Prostate gland (tissue), 2 donors: Measurements from ENCODE around the gene GMPPA. TPM values are rescaled to one million over a fixed set of nuclear protein-coding genes. Genes with fewer than 3 reads are reported as not detected.

Source experiments
- DNase-seq: peaks from one replicate; pipeline ENCODE4 v3.0.0-alpha.2; 2019; ENCODE audit warnings: low spot score
- H3K27ac ChIP-seq, 2 donors: fragments of 200-600 bp; sonication (generic); 2 replicates each; pipeline ENCODE4 v1.5.1; 2017 to 2019
- H3K27me3 ChIP-seq: fragments of 200-600 bp; sonication (generic); replicated peaks from 2 replicates; pipeline ENCODE4 v1.5.1; 2019; ENCODE audit not compliant: insufficient read depth
- H3K36me3 ChIP-seq, 2 donors: fragments of 200-600 bp; sonication (generic); 1 replicate in 1 of 2; 2 replicates in 1 of 2; pipeline versions ENCODE4 v1.5.1 to v1.8.1; 2017 to 2019
- H3K4me1 ChIP-seq: fragments of 200-600 bp; sonication (generic); replicated peaks from 2 replicates; pipeline ENCODE4 v1.5.1; 2019
- H3K4me3 ChIP-seq, 2 donors: fragments of 200-600 bp; sonication (generic); 2 replicates each; pipeline ENCODE4 v1.5.1; 2017 to 2019
- H3K9me3 ChIP-seq: fragments of 200-600 bp; sonication (generic); 2 replicates; pipeline ENCODE4 v1.5.1; 2017
- CTCF ChIP-seq, 4 experiments: fragments of 200-600 bp in 2 of 4; fragments of 450-650 bp in 2 of 4; sonication (generic) in 2 of 4; IDR thresholded peaks; 1 replicate in 3 of 4; 2 replicates in 1 of 4; pipeline ENCODE4 v1.5.1; 2016 to 2019; ENCODE audit warnings: antibody characterized with exemption in 4 of 4, mild to moderate bottlenecking in 2 of 4, moderate library complexity in 2 of 4
- POLR2A ChIP-seq: fragments of 450-650 bp; IDR thresholded peaks from one replicate; pipeline ENCODE4 v1.6.1; 2016; ENCODE audit warnings: antibody characterized with exemption, mild to moderate bottlenecking
- POLR2AphosphoS5 ChIP-seq: sonication (generic); formaldehyde crosslinking; IDR thresholded peaks from one replicate; pipeline ENCODE4 v1.6.1; 2017; ENCODE audit warnings: antibody characterized with exemption
- WGBS: methylation state at CpG from one replicate; pipeline ENCODE4 v1.1.5; 2018; 5-methylcytosine and 5-hydroxymethylcytosine counted together
- intact Hi-C: fragments of 100-400 bp; cut with DNase I; formaldehyde crosslinking; loops from one replicate; pipeline ENCODE4 v1.14.2; 2022
- total RNA-seq, 2 donors: library from RNA; depleted of rRNA; stranded (reverse); fragments of >200 nt; gene quantifications; one replicate each; pipeline ENCODE4 v1.1.0, GENCODE V29; 2016

The GMPPA gene
- total RNA-seq, 2 donors from 2014 or later, result 41.2 to 53.8 TPM

- intact Hi-C loops, result loop anchor here (5.0 kb wide), 1 partner anchor 35 kb away; no protein-coding TSS in a partner anchor
- H3K27ac ChIP-seq, result peak overlapping the region; percentile 90 to 95
- H3K4me3 ChIP-seq, result peak overlapping the region; percentile 64 to 73
- H3K9me3 ChIP-seq, result no peaks in the 10 kb centered on the region
- TF ChIP-seq POLR2A (peak; percentile 63), CTCF (IDR thresholded peaks at IDR 0.05) (no peak), POLR2AphosphoS5 (peak; percentile 66)
- WGBS, result 2% methylated on average over 48 of the region's 59 CpGs
- DNase-seq, result peak; percentile 85
- H3K36me3 ChIP-seq, result no peaks in the 10 kb centered on the region
- H3K27me3 ChIP-seq, result no peaks in the 10 kb centered on the region
- H3K4me1 ChIP-seq, result peaks cover 12% of the 10 kb centered on the region
These were observed 1.0 kb upstream of the GMPPA start for GRCh38 chr2:219497495-219498279.

- peak overlapping the region; percentile 90 to 95 for H3K27ac ChIP-seq
- no peaks in the 10 kb centered on the region for H3K27me3 ChIP-seq
- H3K4me3 ChIP-seq, result peak overlapping the region; percentile 64 to 73
- WGBS, result 0% methylated on average over 3 of the region's 3 CpGs
- no peak for DNase-seq
- TF ChIP-seq POLR2AphosphoS5, result no peak
- no peak for TF ChIP-seq POLR2A
- TF ChIP-seq CTCF (IDR thresholded peaks at IDR 0.05), result no peak
- intact Hi-C loops, result loop anchor here (5.0 kb wide), 1 partner anchor 37 kb away; no protein-coding TSS in a partner anchor
- H3K36me3 ChIP-seq, result no peaks in the 10 kb centered on the region
- no peaks in the 10 kb centered on the region for H3K9me3 ChIP-seq
- peaks cover 12% of the 10 kb centered on the region for H3K4me1 ChIP-seq
These were observed 292 bp downstream of the GMPPA start for GRCh38 chr2:219499058-219499307.

- no peak for TF ChIP-seq POLR2AphosphoS5
- no peak for TF ChIP-seq CTCF (IDR thresholded peaks at IDR 0.05)
- TF ChIP-seq POLR2A, result no peak
- Histone ChIP-seq H3K36me3 (no peaks in the 10 kb centered on the region), H3K9me3 (no peaks in the 10 kb centered on the region), H3K27me3 (no peaks in the 10 kb centered on the region), H3K27ac (no peak overlapping the region), H3K4me3 (peak overlapping the region; percentile 64 to 73), H3K4me1 (peaks cover 12% of the 10 kb centered on the region)
- no peak for DNase-seq
- 44% methylated on average over 1 of the region's 1 CpG for WGBS
- intact Hi-C loops, result loop anchor here (5.0 kb wide), 1 partner anchor 37 kb away; no protein-coding TSS in a partner anchor
These were observed 864 bp downstream of the GMPPA start for GRCh38 chr2:219499555-219499954.

DNA sequence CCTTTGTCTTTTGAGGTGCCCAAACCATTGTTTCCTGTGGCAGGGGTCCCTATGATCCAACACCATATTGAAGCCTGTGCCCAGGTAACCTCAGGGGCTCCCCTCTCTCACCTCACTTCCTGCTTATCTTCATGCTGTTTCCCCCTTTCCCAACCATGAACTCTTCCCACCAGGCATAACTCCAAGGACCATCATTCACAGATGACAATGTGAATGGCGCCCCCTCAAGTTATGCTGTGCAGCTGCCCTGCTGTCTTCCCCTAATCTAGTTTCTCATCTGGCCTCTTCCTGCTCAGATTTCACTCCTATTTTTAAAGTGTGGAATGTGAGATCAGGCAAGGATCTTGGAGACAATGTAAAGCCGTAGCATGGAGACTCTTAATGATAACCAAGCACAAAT is 1.4 kb downstream of the GMPPA start:
- H3K27me3 ChIP-seq, result no peaks in the 10 kb centered on the region
- H3K9me3 ChIP-seq, result no peaks in the 10 kb centered on the region
- no peak overlapping the region for H3K4me3 ChIP-seq
- no peak overlapping the region for H3K27ac ChIP-seq
- intact Hi-C loops, result no loop called here
- H3K4me1 ChIP-seq, result peaks cover 12% of the 10 kb centered on the region
- no peaks in the 10 kb centered on the region for H3K36me3 ChIP-seq
- DNase-seq, result no peak
- WGBS, result 72% methylated on average over 2 of the region's 2 CpGs
- TF ChIP-seq CTCF (IDR thresholded peaks at IDR 0.05), result no peak
- TF ChIP-seq POLR2AphosphoS5, result no peak
- no peak for TF ChIP-seq POLR2A

GRCh38 chr2:219501849-219502248 is 3.2 kb downstream of the GMPPA start:
- DNase-seq, result no peak
- 94% methylated on average over 14 of the region's 14 CpGs for WGBS
- H3K27ac ChIP-seq, result no peak overlapping the region
- intact Hi-C loops, result no loop called here
- H3K27me3 ChIP-seq, result no peaks in the 10 kb centered on the region
- H3K36me3 ChIP-seq, result peaks cover 0 to 8% of the 10 kb centered on the region in 2 donors
- no peaks in the 10 kb centered on the region for H3K9me3 ChIP-seq
- no peak overlapping the region for H3K4me3 ChIP-seq
- peaks cover 12% of the 10 kb centered on the region for H3K4me1 ChIP-seq
- TF ChIP-seq CTCF (IDR thresholded peaks at IDR 0.05) (no peak), POLR2AphosphoS5 (no peak), POLR2A (no peak)
